ENCODE results near the gene MED16.

MED16 gene

GRCh38 chr19:892894-893689 lies at the start of gene MED16, which contains the start of gene RNU6-9:
MED16 (minus strand) TSS chr19:893187; CDS start chr19:891131, 2,056 bp downstream.
RNU6-9 (plus strand) TSS chr19:893484.
- DNase-seq (ENCODE audit: low read depth), result peak; percentile 70
- TF ChIP-seq CTCF (IDR thresholded peaks at IDR 0.05; ENCODE audit: low read depth, low read length, missing control alignments), result no peak
- H3K4me3 ChIP-seq (ENCODE audit: low read depth, low read length), result peak within 1 kb of the TSS; percentile 93

GRCh38 chr19:942133-942645 lies 49.2 kb upstream of the MED16 start:
- TF ChIP-seq CTCF (IDR thresholded peaks at IDR 0.05; ENCODE audit: low read depth, low read length, missing control alignments), result no peak
- H3K4me3 ChIP-seq (ENCODE audit: low read depth, low read length), result no peak overlapping the region
- DNase-seq (ENCODE audit: low read depth), result no peak

GRCh38 chr19:941292-942132 lies 48.5 kb upstream of the MED16 start:
- H3K4me3 ChIP-seq (ENCODE audit: low read depth, low read length), result peak overlapping the region; percentile 37
- TF ChIP-seq CTCF (IDR thresholded peaks at IDR 0.05; ENCODE audit: low read depth, low read length, missing control alignments), result no peak
- no peak for DNase-seq (ENCODE audit: low read depth)

GRCh38 chr19:940591-941291 lies 47.8 kb upstream of the MED16 start:
- no peak for TF ChIP-seq CTCF (IDR thresholded peaks at IDR 0.05; ENCODE audit: low read depth, low read length, missing control alignments)
- no peak for DNase-seq (ENCODE audit: low read depth)
- H3K4me3 ChIP-seq (ENCODE audit: low read depth, low read length), result peak overlapping the region; percentile 37

GRCh38 chr19:939922-940321 lies 46.9 kb upstream of the MED16 start:
- H3K4me3 ChIP-seq (ENCODE audit: low read depth, low read length), result no peak overlapping the region; the same call in 1 of the 2 replicates
- TF ChIP-seq CTCF (IDR thresholded peaks at IDR 0.05; ENCODE audit: low read depth, low read length, missing control alignments), result no peak
- DNase-seq (ENCODE audit: low read depth), result no peak

GRCh38 chr19:939439-939838 lies 46.5 kb upstream of the MED16 start:
- H3K4me3 ChIP-seq (ENCODE audit: low read depth, low read length), result no peak overlapping the region
- DNase-seq (ENCODE audit: low read depth), result no peak
- no peak for TF ChIP-seq CTCF (IDR thresholded peaks at IDR 0.05; ENCODE audit: low read depth, low read length, missing control alignments)
